Pancreas (tissue), 10 donors: ENCODE results near the gene SESN1. TPM values are rescaled to one million over a fixed set of nuclear protein-coding genes. Genes with fewer than 3 reads are reported as not detected.

Source experiments
- ATAC-seq, 4 donors: fragments of 200-7000 bp; cut with Tn5 transposase; one replicate each; pipeline versions ENCODE4 v1.8.0 to v1.9.1; 2020; ENCODE audit warnings: mild to moderate bottlenecking in 4 of 4, moderate library complexity in 4 of 4
- DNase-seq, 6 donors: peaks; one replicate each; pipeline ENCODE4 v3.0.0-alpha.2; 2020
- FAIRE-seq: peaks from 2 replicates; lab custom pipeline; 2012; peaks lifted over from hg19 to GRCh38; lab: Jason Lieb, UNC
- H3K27ac ChIP-seq, 4 donors: fragments of 200-600 bp; sonication (generic); 1 replicate in 3 of 4; 2 replicates in 1 of 4; pipeline versions ENCODE4 v1.5.0 to v1.8.0; 2020
- H3K27me3 ChIP-seq, 4 donors: fragments of 200-600 bp; one replicate each; pipeline ENCODE4 v1.8.0; 2021
- H3K36me3 ChIP-seq, 3 donors: fragments of 200-600 bp; sonication (generic) in 1 of 3; one replicate each; pipeline versions ENCODE4 v1.5.0 to v1.8.0; 2020 to 2021
- H3K4me1 ChIP-seq, 3 donors: fragments of 200-600 bp; one replicate each; pipeline ENCODE4 v1.8.0; 2021
- H3K4me3 ChIP-seq, 4 donors: fragments of 200-600 bp; sonication (generic) in 2 of 4; one replicate each; pipeline versions ENCODE4 v1.5.0 to v1.8.0; 2020 to 2021
- H3K9me3 ChIP-seq, 4 donors: fragments of 200-600 bp; one replicate each; pipeline ENCODE4 v1.8.0; 2021
- WGBS, 2 donors: extraction: QIAGEN DNeasy Blood & Tissue Kit; methylation state at CpG; one replicate each; pipeline ENCODE4 v1.1.7; 2013; 5-methylcytosine and 5-hydroxymethylcytosine counted together
- intact Hi-C, 3 donors: fragments of 100-400 bp; cut with DNase I; formaldehyde crosslinking; loops; one replicate each; pipeline versions ENCODE4 v1.11.1 to v1.14.2; 2022
- polyA plus RNA-seq, 2 donors: library from polyadenylated mRNA; stranded (reverse); fragments of 200-250 nt; gene quantifications; one replicate each; pipeline ENCODE4 v1.2.3, GENCODE V29; 2013
- total RNA-seq, 6 donors: library from RNA; stranded (reverse); fragmentation: NEBNext Ultra II Directional in 4 of 6; extraction: Animal tissue kit (Norgen Biotek cat#: 25700) in 4 of 6; gene quantifications; one replicate each; pipeline versions ENCODE4 v1.2.1 to v1.2.4, GENCODE V29; 2021 to 2023
- TF ChIP-seq, protein P1 (sequence below), 4 donors: fragments of 200-600 bp; sonication (generic) in 3 of 4; IDR thresholded peaks; one replicate each; pipeline versions ENCODE4 v1.5.0 to v1.8.0; 2021; ENCODE audit warnings: antibody characterized with exemption in 4 of 4
- donor health status: healthy with polysubstance abuse.
- donor health status: DM: no; HTN: no; CAD: no; lungs with moderate emphysema.
- donor health status: DM: no; HTN: no; CAD: no.
- donor health status: control.
- donor health status: control.
- donor health status: Bipolar disorder and iron deficiency.
- donor health status: DM: yes; HTN: yes; CAD: no.
- donor health status: DM: no; HTN: no; CAD: no.
- donor health status: DM: no; HTN: no; CAD: no.
- donor health status: DM: yes; HTN: yes; CAD: no.

Gene SESN1
- total and polyA plus RNA-seq, 8 donors, result 8.5 to 22.4 (median 16.8) TPM

DNA sequence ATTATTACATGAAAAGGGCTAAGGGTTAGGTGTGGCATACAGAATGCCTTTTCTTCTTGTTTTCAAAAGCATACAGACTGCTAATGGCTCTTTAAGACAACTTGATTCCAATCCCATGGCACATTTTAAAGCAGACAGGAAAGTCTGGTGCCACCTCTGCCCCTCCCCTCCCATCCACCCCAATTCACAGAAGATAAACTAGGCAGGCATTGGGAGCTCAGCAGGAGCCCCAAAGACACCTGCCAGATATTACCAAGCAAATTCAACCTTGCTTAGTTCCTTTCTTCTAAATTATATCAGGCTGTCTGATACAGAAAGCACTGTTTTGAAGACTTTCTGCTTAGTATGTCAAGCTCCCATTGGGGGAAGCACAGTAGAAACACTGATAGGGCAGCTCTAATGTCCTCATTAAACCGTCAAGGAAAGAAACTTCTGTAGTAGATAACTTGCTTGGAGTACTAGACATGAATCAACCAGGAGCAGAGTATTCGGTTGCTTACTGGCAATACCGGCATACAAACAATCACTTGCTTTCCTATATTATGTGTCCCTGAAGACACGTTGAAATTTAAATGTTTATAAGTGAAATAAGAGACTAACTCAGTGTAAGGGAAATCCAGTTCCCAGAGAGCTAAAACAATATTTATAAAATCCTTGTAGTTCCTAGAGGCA, 13.0 kb downstream of the SESN1 start:
- Histone ChIP-seq H3K9me3 (no peaks in the 10 kb centered on the region), H3K27ac (no peak overlapping the region), H3K4me3 (no peak overlapping the region), H3K4me1 (no peaks in the 10 kb centered on the region), H3K27me3 (no peaks in the 10 kb centered on the region), H3K36me3 (no peaks in the 10 kb centered on the region)
- WGBS, 2 donors, result 84 to 88% methylated on average over 4 of the region's 4 CpGs
- FAIRE-seq, result no peak
- ATAC-seq, result no peak
- TF ChIP-seq, protein P1, sequence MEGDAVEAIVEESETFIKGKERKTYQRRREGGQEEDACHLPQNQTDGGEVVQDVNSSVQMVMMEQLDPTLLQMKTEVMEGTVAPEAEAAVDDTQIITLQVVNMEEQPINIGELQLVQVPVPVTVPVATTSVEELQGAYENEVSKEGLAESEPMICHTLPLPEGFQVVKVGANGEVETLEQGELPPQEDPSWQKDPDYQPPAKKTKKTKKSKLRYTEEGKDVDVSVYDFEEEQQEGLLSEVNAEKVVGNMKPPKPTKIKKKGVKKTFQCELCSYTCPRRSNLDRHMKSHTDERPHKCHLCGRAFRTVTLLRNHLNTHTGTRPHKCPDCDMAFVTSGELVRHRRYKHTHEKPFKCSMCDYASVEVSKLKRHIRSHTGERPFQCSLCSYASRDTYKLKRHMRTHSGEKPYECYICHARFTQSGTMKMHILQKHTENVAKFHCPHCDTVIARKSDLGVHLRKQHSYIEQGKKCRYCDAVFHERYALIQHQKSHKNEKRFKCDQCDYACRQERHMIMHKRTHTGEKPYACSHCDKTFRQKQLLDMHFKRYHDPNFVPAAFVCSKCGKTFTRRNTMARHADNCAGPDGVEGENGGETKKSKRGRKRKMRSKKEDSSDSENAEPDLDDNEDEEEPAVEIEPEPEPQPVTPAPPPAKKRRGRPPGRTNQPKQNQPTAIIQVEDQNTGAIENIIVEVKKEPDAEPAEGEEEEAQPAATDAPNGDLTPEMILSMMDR (IDR thresholded peaks at IDR 0.05), result no peak
- intact Hi-C loops, result no loop called here
- no peak for DNase-seq

GRCh38 chr6:109081026-109081425, 13.6 kb downstream of the SESN1 start:
- Histone ChIP-seq H3K27me3 (no peaks in the 10 kb centered on the region), H3K4me3 (no peak overlapping the region), H3K4me1 (no peaks in the 10 kb centered on the region), H3K27ac (no peak overlapping the region), H3K9me3 (no peaks in the 10 kb centered on the region), H3K36me3 (no peaks in the 10 kb centered on the region)
- TF ChIP-seq, protein P1 (IDR thresholded peaks at IDR 0.05), result no peak
- DNase-seq, result no peak
- ATAC-seq, result peak in 1 of 4 donors; percentile 22
- intact Hi-C loops, result no loop called here
- no peak for FAIRE-seq
- WGBS, 2 donors, result 55 to 56% methylated on average over 1 of the region's 1 CpG

DNA sequence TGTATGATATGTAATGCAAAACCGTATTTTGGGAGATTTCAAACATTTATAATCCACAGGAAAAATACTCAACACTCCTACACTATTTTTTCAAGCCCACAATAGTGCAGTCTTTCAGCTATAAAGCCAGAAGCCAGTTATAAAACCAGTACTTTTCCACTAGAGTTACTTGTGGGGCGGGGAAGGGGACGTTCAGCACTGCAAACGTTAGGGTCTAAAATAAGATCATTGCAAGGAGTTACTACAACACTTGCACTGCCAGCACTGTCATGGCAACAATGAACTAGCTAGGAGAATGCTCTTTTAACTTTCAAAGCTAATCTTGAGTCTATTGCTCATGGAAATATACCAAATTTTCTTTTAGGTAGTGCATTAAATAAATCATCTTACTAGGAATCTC, 14.7 kb downstream of the SESN1 start:
- H3K27ac ChIP-seq, result no peak overlapping the region
- intact Hi-C loops, result loop anchor here in 2 of 3 donors (10.0 kb wide), 2 partner anchors 245 to 535 kb away; no protein-coding TSS in a partner anchor

DNA sequence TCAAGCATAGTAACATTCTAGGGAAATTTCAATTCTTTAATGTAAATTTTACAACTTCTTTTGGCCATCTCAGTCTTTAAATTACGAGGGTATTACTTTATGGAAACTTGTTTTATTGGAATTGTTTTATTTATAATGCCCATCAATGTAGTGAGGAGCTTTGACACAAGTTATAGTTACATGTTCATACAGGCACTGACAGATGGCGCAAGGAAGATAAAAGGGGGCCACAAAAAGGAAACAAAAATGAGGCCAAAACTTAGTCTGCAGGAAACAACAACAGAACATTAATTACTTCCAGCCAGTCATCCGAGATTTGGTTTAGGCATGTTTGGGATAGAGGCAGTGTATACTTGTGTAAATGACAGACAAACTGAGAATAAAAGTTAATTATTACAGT, 18.3 kb downstream of the SESN1 start:
- no peaks in the 10 kb centered on the region for H3K36me3 ChIP-seq
- DNase-seq (no peak), FAIRE-seq (peak; percentile 43), ATAC-seq (no peak)
- TF ChIP-seq, protein P1 (IDR thresholded peaks at IDR 0.05), result no peak
- WGBS, 2 donors, result 64 to 70% methylated on average over 3 of the region's 3 CpGs
- H3K9me3 ChIP-seq, result no peaks in the 10 kb centered on the region
- H3K27ac ChIP-seq, result no peak overlapping the region
- intact Hi-C loops, result loop anchor here in 2 of 3 donors (10.0 kb wide), 2 partner anchors 242 to 532 kb away; no protein-coding TSS in a partner anchor
- peaks cover 0 to 10% (median 0%) of the 10 kb centered on the region in 3 donors for H3K4me1 ChIP-seq
- H3K27me3 ChIP-seq, result no peaks in the 10 kb centered on the region
- H3K4me3 ChIP-seq, result no peak overlapping the region

More for the DNA sequence above, 14.7 kb downstream of the SESN1 start:
- DNase-seq (no peak), ATAC-seq (no peak), FAIRE-seq (peak; percentile 47)
- Histone ChIP-seq H3K36me3 (no peaks in the 10 kb centered on the region), H3K4me3 (no peak overlapping the region), H3K9me3 (no peaks in the 10 kb centered on the region), H3K4me1 (no peaks in the 10 kb centered on the region), H3K27me3 (no peaks in the 10 kb centered on the region)
- TF ChIP-seq, protein P1 (IDR thresholded peaks at IDR 0.05), result no peak
- WGBS, 2 donors, result 62 to 66% methylated on average over 4 of the region's 4 CpGs

- H3K36me3 ChIP-seq, result no peaks in the 10 kb centered on the region
- no peak overlapping the region for H3K27ac ChIP-seq
- intact Hi-C loops, result loop anchor here in 2 of 3 donors (10.0 kb wide), 2 partner anchors 241 to 531 kb away; no protein-coding TSS in a partner anchor
- H3K9me3 ChIP-seq, result no peaks in the 10 kb centered on the region
- no peak for FAIRE-seq
- peaks cover 0 to 11% (median 0%) of the 10 kb centered on the region in 3 donors for H3K4me1 ChIP-seq
- TF ChIP-seq, protein P1 (IDR thresholded peaks at IDR 0.05), result no peak
- no peak for ATAC-seq
- no peaks in the 10 kb centered on the region for H3K27me3 ChIP-seq
- H3K4me3 ChIP-seq, result no peak overlapping the region
- DNase-seq, result no peak
Measured at GRCh38 chr6:109075934-109076333, 18.7 kb downstream of the SESN1 start.
